ENCODE measurements around the gene HECTD3.

DNA sequence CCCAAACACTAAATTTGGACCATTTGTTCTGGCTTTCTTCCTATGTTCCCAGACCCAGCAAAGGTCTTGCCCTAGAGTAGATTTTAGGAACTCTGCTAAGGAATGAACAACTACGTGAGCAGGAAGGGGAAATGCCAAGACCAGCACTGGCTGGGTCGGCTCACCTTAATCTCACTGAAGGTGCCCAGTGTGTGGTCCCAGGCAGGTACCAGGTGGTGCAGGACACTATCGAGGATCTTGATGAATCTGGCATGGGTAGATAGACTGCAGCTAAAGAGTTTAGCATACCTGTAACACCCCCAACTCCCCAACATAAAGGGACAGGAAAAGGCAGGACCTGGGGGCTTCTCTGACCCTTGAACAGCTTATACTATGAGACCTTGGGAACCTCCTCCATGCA lies 3.0 kb downstream of the HECTD3 start:
- TF ChIP-seq, protein P1, sequence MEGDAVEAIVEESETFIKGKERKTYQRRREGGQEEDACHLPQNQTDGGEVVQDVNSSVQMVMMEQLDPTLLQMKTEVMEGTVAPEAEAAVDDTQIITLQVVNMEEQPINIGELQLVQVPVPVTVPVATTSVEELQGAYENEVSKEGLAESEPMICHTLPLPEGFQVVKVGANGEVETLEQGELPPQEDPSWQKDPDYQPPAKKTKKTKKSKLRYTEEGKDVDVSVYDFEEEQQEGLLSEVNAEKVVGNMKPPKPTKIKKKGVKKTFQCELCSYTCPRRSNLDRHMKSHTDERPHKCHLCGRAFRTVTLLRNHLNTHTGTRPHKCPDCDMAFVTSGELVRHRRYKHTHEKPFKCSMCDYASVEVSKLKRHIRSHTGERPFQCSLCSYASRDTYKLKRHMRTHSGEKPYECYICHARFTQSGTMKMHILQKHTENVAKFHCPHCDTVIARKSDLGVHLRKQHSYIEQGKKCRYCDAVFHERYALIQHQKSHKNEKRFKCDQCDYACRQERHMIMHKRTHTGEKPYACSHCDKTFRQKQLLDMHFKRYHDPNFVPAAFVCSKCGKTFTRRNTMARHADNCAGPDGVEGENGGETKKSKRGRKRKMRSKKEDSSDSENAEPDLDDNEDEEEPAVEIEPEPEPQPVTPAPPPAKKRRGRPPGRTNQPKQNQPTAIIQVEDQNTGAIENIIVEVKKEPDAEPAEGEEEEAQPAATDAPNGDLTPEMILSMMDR (IDR thresholded peaks at IDR 0.05; ENCODE audit: insufficient read depth, low read length, poor library complexity, severe bottlenecking): no peak
- no peak for TF ChIP-seq EZH2phosphoT487 (conservative IDR thresholded peaks at IDR 0.05; ENCODE audit: low read length)

Measured in SU-DHL-6 (cell line).